ENCODE results near the gene SLC7A14. TPM values are rescaled to one million over a fixed set of nuclear protein-coding genes. Genes with fewer than 3 reads are reported as not detected.

SLC7A14 gene
- total and polyA plus RNA-seq, 8 donors = 0.09 to 1.9 (median 0.20) TPM

- DNase-seq = no peak
- Histone ChIP-seq H3K4me3 (no peak overlapping the region), H3K27me3 (no peaks in the 10 kb centered on the region), H3K9me3 (no peaks in the 10 kb centered on the region), H3K4me1 (no peaks in the 10 kb centered on the region), H3K27ac (no peak overlapping the region), H3K36me3 (no peaks in the 10 kb centered on the region)
- no peak for FAIRE-seq
- no peak for ATAC-seq
- TF ChIP-seq CTCF (IDR thresholded peaks at IDR 0.05) = no peak
- intact Hi-C loops (cut with DNase I) = no loop called here
- WGBS, 2 donors = 60 to 61% methylated on average over 6 of the region's 6 CpGs
Observed at GRCh38 chr3:170454509-170454908, 131.4 kb downstream of the SLC7A14 start.

GRCh38 chr3:170450039-170450438 is 135.8 kb downstream of the SLC7A14 start:
- FAIRE-seq = no peak
- no peak for DNase-seq
- ATAC-seq = no peak
- no peaks in the 10 kb centered on the region for H3K9me3 ChIP-seq
- no peak overlapping the region for H3K27ac ChIP-seq
- H3K36me3 ChIP-seq = no peaks in the 10 kb centered on the region
- WGBS, 2 donors = 92 to 93% methylated on average over 2 of the region's 2 CpGs
- no peaks in the 10 kb centered on the region for H3K27me3 ChIP-seq
- no peak overlapping the region for H3K4me3 ChIP-seq
- H3K4me1 ChIP-seq = no peaks in the 10 kb centered on the region
- intact Hi-C loops (cut with DNase I) = no loop called here
- TF ChIP-seq CTCF (IDR thresholded peaks at IDR 0.05) = no peak

GRCh38 chr3:170448584-170448983 is 137.3 kb downstream of the SLC7A14 start:
- no peaks in the 10 kb centered on the region for H3K36me3 ChIP-seq
- no peaks in the 10 kb centered on the region for H3K27me3 ChIP-seq
- FAIRE-seq (no peak), ATAC-seq (no peak), DNase-seq (no peak)
- intact Hi-C loops (cut with DNase I) = no loop called here
- H3K27ac ChIP-seq = no peak overlapping the region
- H3K4me1 ChIP-seq = no peaks in the 10 kb centered on the region
- 86 to 90% methylated on average over 3 of the region's 3 CpGs for WGBS, 2 donors
- no peak overlapping the region for H3K4me3 ChIP-seq
- no peaks in the 10 kb centered on the region for H3K9me3 ChIP-seq
- TF ChIP-seq CTCF (IDR thresholded peaks at IDR 0.05) = no peak

- H3K27me3 ChIP-seq = no peaks in the 10 kb centered on the region
- intact Hi-C loops (cut with DNase I) = no loop called here
Observed at GRCh38 chr3:170443457-170443856, 142.4 kb downstream of the SLC7A14 start.

GRCh38 chr3:170442947-170443346 is 142.9 kb downstream of the SLC7A14 start:
- no peaks in the 10 kb centered on the region for H3K4me1 ChIP-seq
- DNase-seq (no peak), FAIRE-seq (no peak), ATAC-seq (no peak)
- H3K4me3 ChIP-seq = no peak overlapping the region
- intact Hi-C loops (cut with DNase I) = no loop called here
- no peaks in the 10 kb centered on the region for H3K9me3 ChIP-seq
- H3K27ac ChIP-seq = no peak overlapping the region
- H3K27me3 ChIP-seq = no peaks in the 10 kb centered on the region
- H3K36me3 ChIP-seq = no peaks in the 10 kb centered on the region
- no peak for TF ChIP-seq CTCF (IDR thresholded peaks at IDR 0.05)

More at GRCh38 chr3:170443457-170443856, 142.4 kb downstream of the SLC7A14 start:
- H3K4me3 ChIP-seq = no peak overlapping the region
- TF ChIP-seq CTCF (IDR thresholded peaks at IDR 0.05) = no peak
- no peaks in the 10 kb centered on the region for H3K4me1 ChIP-seq
- FAIRE-seq (no peak), ATAC-seq (no peak), DNase-seq (no peak)
- H3K36me3 ChIP-seq = no peaks in the 10 kb centered on the region
- H3K9me3 ChIP-seq = no peaks in the 10 kb centered on the region
- H3K27ac ChIP-seq = no peak overlapping the region

Measured in pancreas (tissue), 10 donors.